SK-N-SH (cell line): ENCODE measurements around the gene CD93. TPM values are rescaled to one million over a fixed set of nuclear protein-coding genes. Genes with fewer than 3 reads are reported as not detected.

ENCODE experiments used
- CTCF ChIA-PET: fragments of 300-600, 350-600 bp; formaldehyde crosslinking; extraction: SDS; loops from one replicate; lab custom pipeline; 2021; lab: Yijun Ruan, JAX
- POLR2A ChIA-PET: fragments of 350-600 bp; sonication (Branson Sonifier 250); formaldehyde crosslinking; extraction: SDS; loops from one replicate; lab custom pipeline; 2020; ENCODE audit warnings: antibody characterized with exemption, inconsistent platforms; lab: Yijun Ruan, JAX
- DNase-seq: peaks from one replicate; pipeline ENCODE4 v3.0.0; 2012
- H2AFZ ChIP-seq: fragments of 200-600 bp; sonication (generic); 2 replicates; pipeline ENCODE4 v1.8.1; 2016; ENCODE audit warnings: antibody characterized with exemption, mild to moderate bottlenecking, low read depth
- H3F3A ChIP-seq: fragments of 200-600 bp; sonication (generic); replicated peaks from 2 replicates; pipeline ENCODE3; 2016; ENCODE audit warnings: antibody characterized with exemption, mild to moderate bottlenecking; ENCODE audit not compliant: insufficient read depth
- H3K27ac ChIP-seq, 2 experiments: fragments of 200-500 bp in 1 of 2; fragments of 200-600 bp in 1 of 2; sonication (Bioruptor generic) in 1 of 2; sonication (generic), shearing (Covaris generic) in 1 of 2; 2 replicates each; pipeline versions ENCODE4 v1.5.1 to v1.6.1; 2014 to 2016; ENCODE audit warnings: low read depth in 2 of 2, inconsistent platforms in 1 of 2, low read length in 1 of 2, mild to moderate bottlenecking in 1 of 2, mixed read lengths in 1 of 2
- H3K27me3 ChIP-seq: fragments of 200-600 bp; sonication (generic), shearing (Covaris generic); 2 replicates; pipeline ENCODE4 v1.6.1; 2016; ENCODE audit warnings: mixed run types; ENCODE audit not compliant: insufficient read depth
- H3K36me3 ChIP-seq, 2 experiments: fragments of 200-500 bp in 1 of 2; fragments of 200-600 bp in 1 of 2; sonication (Bioruptor generic) in 1 of 2; sonication (generic) in 1 of 2; replicated peaks in 1 of 2; 2 replicates each; pipeline versions ENCODE3 to v1.5.1; 2014 to 2016; ENCODE audit warnings: low read length in 1 of 2, mild to moderate bottlenecking in 1 of 2; ENCODE audit not compliant: insufficient read depth in 2 of 2, control insufficient read depth in 1 of 2
- H3K4me1 ChIP-seq, 2 experiments: fragments of 200-500 bp in 1 of 2; fragments of 200-600 bp in 1 of 2; sonication (Bioruptor generic) in 1 of 2; sonication (generic), shearing (Covaris generic) in 1 of 2; 2 replicates each; pipeline versions ENCODE4 v1.5.1 to v1.6.1; 2014 to 2016; ENCODE audit warnings: low read depth in 1 of 2, low read length in 1 of 2, mixed run types in 1 of 2; ENCODE audit not compliant: insufficient read depth in 2 of 2, control insufficient read depth in 1 of 2
- H3K4me2 ChIP-seq: fragments of 200-600 bp; sonication (generic), shearing (Covaris generic); 2 replicates; pipeline ENCODE4 v1.6.1; 2017; ENCODE audit warnings: mixed run types
- H3K4me3 ChIP-seq, 2 experiments: fragments of 200-500 bp in 1 of 2; fragments of 200-600 bp in 1 of 2; sonication (Bioruptor generic) in 1 of 2; sonication (generic), shearing (Covaris generic) in 1 of 2; 2 replicates each; pipeline versions ENCODE4 v1.5.1 to v1.8.1; 2014 to 2016; ENCODE audit warnings: low read depth in 2 of 2, inconsistent platforms in 1 of 2, low read length in 1 of 2, mild to moderate bottlenecking in 1 of 2, mixed read lengths in 1 of 2, moderate library complexity in 1 of 2
- H3K79me2 ChIP-seq: fragments of 200-600 bp; sonication (generic); 2 replicates; pipeline ENCODE4 v1.8.1; 2017; ENCODE audit warnings: mild to moderate bottlenecking; ENCODE audit not compliant: insufficient read depth
- H3K9ac ChIP-seq: fragments of 200-600 bp; sonication (generic); 2 replicates; pipeline ENCODE4 v1.6.1; 2017; ENCODE audit warnings: mixed run types
- H3K9me2 ChIP-seq: fragments of 200-600 bp; sonication (generic); 2 replicates; pipeline ENCODE4 v1.6.1; 2017; ENCODE audit warnings: mixed run types
- H3K9me3 ChIP-seq: fragments of 200-600 bp; sonication (generic); 2 replicates; pipeline ENCODE4 v1.6.1; 2017; ENCODE audit warnings: mixed run types, mild to moderate bottlenecking, moderate library complexity
- H4K20me1 ChIP-seq: fragments of 200-600 bp; sonication (generic); 2 replicates; pipeline ENCODE4 v1.6.1; 2017; ENCODE audit warnings: mild to moderate bottlenecking, mixed run types; ENCODE audit not compliant: insufficient read depth
- CHD2 ChIP-seq: fragments of 150-350 bp; IDR thresholded peaks from 2 replicates; pipeline ENCODE4 v1.6.1; 2018; ENCODE audit warnings: low read length; ENCODE audit not compliant: partially characterized antibody
- ELF1 ChIP-seq: IDR thresholded peaks from 2 replicates; pipeline ENCODE4 v1.4.0; 2012
- FOSL2 ChIP-seq: IDR thresholded peaks from 2 replicates; pipeline ENCODE4 v1.4.0; 2012; ENCODE audit warnings: low read depth, mild to moderate bottlenecking, moderate library complexity, borderline replicate concordance
- NFIC ChIP-seq: IDR thresholded peaks from 2 replicates; pipeline ENCODE4 v1.4.0; 2012; ENCODE audit warnings: borderline replicate concordance
- NRF1 ChIP-seq: IDR thresholded peaks from 2 replicates; pipeline ENCODE4 v1.6.1; 2012; ENCODE audit warnings: low read depth, mild to moderate bottlenecking, low read length
- SIN3A ChIP-seq: IDR thresholded peaks from 2 replicates; pipeline ENCODE4 v1.6.1; 2012; ENCODE audit warnings: low read depth, mild to moderate bottlenecking, low read length, moderate library complexity, borderline replicate concordance
- YY1 ChIP-seq: IDR thresholded peaks from 2 replicates; pipeline ENCODE4 v1.4.0; 2012; ENCODE audit warnings: low read depth, mild to moderate bottlenecking
- WGBS: methylation state at CpG from one replicate; pipeline ENCODE4 v1.1.6; 2017; ENCODE audit warnings: low lambda C conversion rate; 5-methylcytosine and 5-hydroxymethylcytosine counted together
- polyA plus RNA-seq, 3 experiments: library from polyadenylated mRNA; depleted of rRNA; stranded (reverse); fragments of >200 nt; gene quantifications; 2 replicates each; pipeline ENCODE4 v1.2.3, GENCODE V29; 2012
- TF ChIP-seq, protein P1 (sequence below): fragments of 200-600 bp; sonication (generic); IDR thresholded peaks from 2 replicates; pipeline ENCODE4 v1.6.1; 2017; ENCODE audit warnings: antibody characterized with exemption, mild to moderate bottlenecking, moderate library complexity
- TF ChIP-seq, protein P2 (sequence below): IDR thresholded peaks from 2 replicates; pipeline ENCODE4 v1.4.0; 2012; ENCODE audit warnings: low read depth, borderline replicate concordance
- TF ChIP-seq, protein P3 (sequence below): IDR thresholded peaks from 2 replicates; pipeline ENCODE4 v1.6.1; 2012; ENCODE audit warnings: mild to moderate bottlenecking, low read depth, low read length, moderate library complexity
- TF ChIP-seq, protein P4 (sequence below): fragments of 150-350 bp; IDR thresholded peaks from 2 replicates; pipeline ENCODE4 v1.6.1; 2017; ENCODE audit warnings: antibody characterized with exemption, low read length, low read depth, borderline replicate concordance

CD93 gene
- polyA plus RNA-seq, 1 of the 3 experiments (the other 2 are of a cell fraction): 0.03 TPM

DNA sequence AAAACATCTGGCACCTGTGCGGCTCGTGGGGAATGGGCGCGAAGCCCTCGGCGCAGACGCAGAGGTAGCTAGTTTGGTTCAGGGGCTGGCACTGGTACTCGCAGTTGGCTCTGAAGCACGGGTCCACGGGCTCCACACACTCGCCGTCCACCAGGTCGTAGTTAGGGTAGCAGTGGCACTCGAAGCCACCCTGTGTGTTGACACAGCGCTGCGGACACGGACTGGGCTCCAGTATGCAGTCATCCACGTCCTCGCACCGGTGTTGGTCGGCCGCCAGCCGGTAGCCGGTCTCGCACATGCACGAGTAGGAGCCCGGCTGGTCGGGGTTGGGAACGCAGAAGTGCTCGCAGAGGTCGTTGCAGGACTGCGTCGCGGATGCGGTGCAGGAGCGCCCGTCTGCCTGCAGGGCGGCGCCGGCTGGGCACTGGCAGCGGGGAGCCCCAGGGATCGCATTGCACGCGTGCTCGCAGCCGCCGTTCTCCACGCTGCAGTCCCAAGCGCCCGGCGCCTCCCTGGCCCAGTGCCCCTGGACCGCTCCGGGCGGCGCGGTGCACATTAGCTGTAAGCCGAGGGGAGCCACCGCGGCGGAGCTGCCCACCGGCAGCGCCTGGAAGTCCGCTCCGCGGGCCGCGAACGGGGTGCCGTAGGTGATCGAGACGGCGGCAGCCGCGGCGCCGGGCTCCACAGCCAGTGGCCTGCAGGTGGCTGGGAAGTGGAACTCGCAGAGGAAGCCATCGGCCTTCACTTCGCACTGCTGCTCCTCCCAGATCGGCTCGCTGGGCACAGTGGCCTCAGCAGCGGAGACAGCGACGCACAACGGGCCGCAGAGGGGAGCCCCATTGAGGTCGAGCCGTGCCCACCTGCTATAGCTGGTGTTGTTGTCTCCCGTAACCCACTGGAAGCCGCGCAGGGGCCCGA, 37.6 kb downstream of the CD93 start:
- H3K4me3 ChIP-seq: no peak overlapping the region; a peak in 1 of 4 replicates
- ChIA-PET CTCF (no interaction called here), POLR2A (no interaction called here)
- H3K4me1 ChIP-seq: no peaks in the 10 kb centered on the region
- H3K79me2 ChIP-seq: no peaks in the 10 kb centered on the region
- peak overlapping the region; percentile 64; the same call in 1 of the 2 replicates for H3K4me2 ChIP-seq
- H3K27me3 ChIP-seq: peaks cover 94% of the 10 kb centered on the region
- no peak for TF ChIP-seq NFIC
- TF ChIP-seq, protein P1, sequence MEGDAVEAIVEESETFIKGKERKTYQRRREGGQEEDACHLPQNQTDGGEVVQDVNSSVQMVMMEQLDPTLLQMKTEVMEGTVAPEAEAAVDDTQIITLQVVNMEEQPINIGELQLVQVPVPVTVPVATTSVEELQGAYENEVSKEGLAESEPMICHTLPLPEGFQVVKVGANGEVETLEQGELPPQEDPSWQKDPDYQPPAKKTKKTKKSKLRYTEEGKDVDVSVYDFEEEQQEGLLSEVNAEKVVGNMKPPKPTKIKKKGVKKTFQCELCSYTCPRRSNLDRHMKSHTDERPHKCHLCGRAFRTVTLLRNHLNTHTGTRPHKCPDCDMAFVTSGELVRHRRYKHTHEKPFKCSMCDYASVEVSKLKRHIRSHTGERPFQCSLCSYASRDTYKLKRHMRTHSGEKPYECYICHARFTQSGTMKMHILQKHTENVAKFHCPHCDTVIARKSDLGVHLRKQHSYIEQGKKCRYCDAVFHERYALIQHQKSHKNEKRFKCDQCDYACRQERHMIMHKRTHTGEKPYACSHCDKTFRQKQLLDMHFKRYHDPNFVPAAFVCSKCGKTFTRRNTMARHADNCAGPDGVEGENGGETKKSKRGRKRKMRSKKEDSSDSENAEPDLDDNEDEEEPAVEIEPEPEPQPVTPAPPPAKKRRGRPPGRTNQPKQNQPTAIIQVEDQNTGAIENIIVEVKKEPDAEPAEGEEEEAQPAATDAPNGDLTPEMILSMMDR: peak; percentile 22; the same call in 1 of the 2 replicates
- H3K27ac ChIP-seq: no peak overlapping the region
- H2AFZ ChIP-seq: no peak overlapping the region
- no peak for DNase-seq
- no peaks in the 10 kb centered on the region for H3K9me3 ChIP-seq
- no peak overlapping the region for H3K9ac ChIP-seq
- no peaks in the 10 kb centered on the region for H3F3A ChIP-seq
- H3K9me2 ChIP-seq: no peaks in the 10 kb centered on the region
- no peaks in the 10 kb centered on the region for H4K20me1 ChIP-seq
- 8% methylated on average over 20 of the region's 92 CpGs for WGBS
- H3K36me3 ChIP-seq: no peaks in the 10 kb centered on the region

DNA sequence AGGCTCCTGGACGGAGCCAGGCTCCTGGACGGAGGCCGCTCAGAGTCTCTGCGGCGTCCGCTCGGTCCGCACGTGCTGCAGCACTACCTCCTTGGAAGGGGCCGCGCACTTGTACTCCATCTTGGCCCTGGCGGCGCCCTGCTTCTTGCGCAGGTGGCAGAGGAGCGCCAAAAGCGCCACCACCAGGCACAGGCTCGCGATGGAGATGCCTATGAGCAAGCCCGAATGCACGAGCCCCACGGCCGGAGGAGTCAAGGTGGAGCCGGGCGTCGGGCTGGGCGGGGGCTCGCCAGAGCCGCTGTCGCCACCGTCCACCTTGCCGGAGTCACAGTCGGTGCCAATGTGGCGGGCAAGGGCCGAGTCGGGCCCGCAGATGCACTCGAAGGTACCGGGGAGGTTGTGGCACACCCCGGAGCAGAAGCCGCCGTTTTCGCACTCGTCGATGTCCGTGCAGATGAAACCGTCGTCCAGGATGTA, 38.3 kb downstream of the CD93 start:
- Histone ChIP-seq H3F3A (no peaks in the 10 kb centered on the region), H3K79me2 (no peaks in the 10 kb centered on the region), H3K27me3 (peaks cover 94% of the 10 kb centered on the region), H3K9me3 (no peaks in the 10 kb centered on the region), H2AFZ (no peak overlapping the region), H3K9ac (no peak overlapping the region), H3K36me3 (no peaks in the 10 kb centered on the region), H3K4me1 (no peaks in the 10 kb centered on the region), H3K9me2 (no peaks in the 10 kb centered on the region), H3K4me3 (no peak overlapping the region), H3K4me2 (no peak overlapping the region), H3K27ac (no peak overlapping the region), H4K20me1 (no peaks in the 10 kb centered on the region)
- 35% methylated on average over 9 of the region's 47 CpGs for WGBS
- ChIA-PET POLR2A (no interaction called here), CTCF (no interaction called here)
- no peak for DNase-seq
- no peak for TF ChIP-seq SIN3A
- no peak for TF ChIP-seq ELF1
- no peak for TF ChIP-seq CHD2
- TF ChIP-seq, protein P2, sequence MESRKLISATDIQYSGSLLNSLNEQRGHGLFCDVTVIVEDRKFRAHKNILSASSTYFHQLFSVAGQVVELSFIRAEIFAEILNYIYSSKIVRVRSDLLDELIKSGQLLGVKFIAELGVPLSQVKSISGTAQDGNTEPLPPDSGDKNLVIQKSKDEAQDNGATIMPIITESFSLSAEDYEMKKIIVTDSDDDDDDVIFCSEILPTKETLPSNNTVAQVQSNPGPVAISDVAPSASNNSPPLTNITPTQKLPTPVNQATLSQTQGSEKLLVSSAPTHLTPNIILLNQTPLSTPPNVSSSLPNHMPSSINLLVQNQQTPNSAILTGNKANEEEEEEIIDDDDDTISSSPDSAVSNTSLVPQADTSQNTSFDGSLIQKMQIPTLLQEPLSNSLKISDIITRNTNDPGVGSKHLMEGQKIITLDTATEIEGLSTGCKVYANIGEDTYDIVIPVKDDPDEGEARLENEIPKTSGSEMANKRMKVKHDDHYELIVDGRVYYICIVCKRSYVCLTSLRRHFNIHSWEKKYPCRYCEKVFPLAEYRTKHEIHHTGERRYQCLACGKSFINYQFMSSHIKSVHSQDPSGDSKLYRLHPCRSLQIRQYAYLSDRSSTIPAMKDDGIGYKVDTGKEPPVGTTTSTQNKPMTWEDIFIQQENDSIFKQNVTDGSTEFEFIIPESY: no peak
- no peak for TF ChIP-seq FOSL2
- TF ChIP-seq YY1: no peak
- TF ChIP-seq NRF1: no peak
- TF ChIP-seq, protein P3, sequence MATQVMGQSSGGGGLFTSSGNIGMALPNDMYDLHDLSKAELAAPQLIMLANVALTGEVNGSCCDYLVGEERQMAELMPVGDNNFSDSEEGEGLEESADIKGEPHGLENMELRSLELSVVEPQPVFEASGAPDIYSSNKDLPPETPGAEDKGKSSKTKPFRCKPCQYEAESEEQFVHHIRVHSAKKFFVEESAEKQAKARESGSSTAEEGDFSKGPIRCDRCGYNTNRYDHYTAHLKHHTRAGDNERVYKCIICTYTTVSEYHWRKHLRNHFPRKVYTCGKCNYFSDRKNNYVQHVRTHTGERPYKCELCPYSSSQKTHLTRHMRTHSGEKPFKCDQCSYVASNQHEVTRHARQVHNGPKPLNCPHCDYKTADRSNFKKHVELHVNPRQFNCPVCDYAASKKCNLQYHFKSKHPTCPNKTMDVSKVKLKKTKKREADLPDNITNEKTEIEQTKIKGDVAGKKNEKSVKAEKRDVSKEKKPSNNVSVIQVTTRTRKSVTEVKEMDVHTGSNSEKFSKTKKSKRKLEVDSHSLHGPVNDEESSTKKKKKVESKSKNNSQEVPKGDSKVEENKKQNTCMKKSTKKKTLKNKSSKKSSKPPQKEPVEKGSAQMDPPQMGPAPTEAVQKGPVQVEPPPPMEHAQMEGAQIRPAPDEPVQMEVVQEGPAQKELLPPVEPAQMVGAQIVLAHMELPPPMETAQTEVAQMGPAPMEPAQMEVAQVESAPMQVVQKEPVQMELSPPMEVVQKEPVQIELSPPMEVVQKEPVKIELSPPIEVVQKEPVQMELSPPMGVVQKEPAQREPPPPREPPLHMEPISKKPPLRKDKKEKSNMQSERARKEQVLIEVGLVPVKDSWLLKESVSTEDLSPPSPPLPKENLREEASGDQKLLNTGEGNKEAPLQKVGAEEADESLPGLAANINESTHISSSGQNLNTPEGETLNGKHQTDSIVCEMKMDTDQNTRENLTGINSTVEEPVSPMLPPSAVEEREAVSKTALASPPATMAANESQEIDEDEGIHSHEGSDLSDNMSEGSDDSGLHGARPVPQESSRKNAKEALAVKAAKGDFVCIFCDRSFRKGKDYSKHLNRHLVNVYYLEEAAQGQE: no peak
- TF ChIP-seq, protein P4, sequence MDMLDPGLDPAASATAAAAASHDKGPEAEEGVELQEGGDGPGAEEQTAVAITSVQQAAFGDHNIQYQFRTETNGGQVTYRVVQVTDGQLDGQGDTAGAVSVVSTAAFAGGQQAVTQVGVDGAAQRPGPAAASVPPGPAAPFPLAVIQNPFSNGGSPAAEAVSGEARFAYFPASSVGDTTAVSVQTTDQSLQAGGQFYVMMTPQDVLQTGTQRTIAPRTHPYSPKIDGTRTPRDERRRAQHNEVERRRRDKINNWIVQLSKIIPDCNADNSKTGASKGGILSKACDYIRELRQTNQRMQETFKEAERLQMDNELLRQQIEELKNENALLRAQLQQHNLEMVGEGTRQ: no peak
